DND-41 (cell line): ENCODE measurements around the gene SMAD9.

ENCODE experiments used
- ATAC-seq: fragments of 200-7000 bp; cut with Tn5 transposase; 3 replicates; pipeline ENCODE4 v1.9.1; 2021; ENCODE audit warnings: low read depth; ENCODE audit not compliant: insufficient read depth
- DNase-seq: peaks from one replicate; pipeline ENCODE4 v3.0.0-alpha.2; 2020
- H2AFZ ChIP-seq: 2 replicates; pipeline ENCODE4 v1.6.0; 2012; ENCODE audit warnings: low read depth, low read length
- H3K27ac ChIP-seq: 2 replicates; pipeline ENCODE4 v1.5.1; 2012; ENCODE audit warnings: low read length, inconsistent platforms
- H3K27me3 ChIP-seq: fragments of 200-600 bp; sonication (generic); 2 replicates; pipeline ENCODE4 v1.6.0; 2012; ENCODE audit warnings: low read length, mild to moderate bottlenecking, inconsistent platforms; ENCODE audit not compliant: insufficient read depth, poor library complexity
- H3K36me3 ChIP-seq: 2 replicates; pipeline ENCODE4 v1.5.1; 2012; ENCODE audit warnings: low read length, inconsistent platforms; ENCODE audit not compliant: insufficient read depth
- H3K4me1 ChIP-seq: 2 replicates; pipeline ENCODE4 v1.5.1; 2012; ENCODE audit warnings: mild to moderate bottlenecking, low read length; ENCODE audit not compliant: insufficient read depth
- H3K4me2 ChIP-seq: 2 replicates; pipeline ENCODE4 v1.6.0; 2012; ENCODE audit warnings: mild to moderate bottlenecking, moderate library complexity, low read length, inconsistent platforms; ENCODE audit not compliant: insufficient read depth
- H3K4me3 ChIP-seq, 2 experiments: fragments of 200-600 bp in 1 of 2; shearing (Covaris generic) in 1 of 2; 2 replicates each; pipeline ENCODE4 v1.5.1; 2012 to 2016; ENCODE audit warnings: inconsistent platforms in 2 of 2, low read length in 2 of 2, mild to moderate bottlenecking in 2 of 2, low read depth in 1 of 2, moderate library complexity in 1 of 2
- H3K79me2 ChIP-seq: 2 replicates; pipeline ENCODE4 v1.6.0; 2012; ENCODE audit warnings: low read length, inconsistent platforms; ENCODE audit not compliant: insufficient read depth
- H3K9ac ChIP-seq: 2 replicates; pipeline ENCODE4 v1.6.0; 2012; ENCODE audit warnings: low read depth, mild to moderate bottlenecking, inconsistent platforms, low read length, moderate library complexity
- H3K9me3 ChIP-seq: 2 replicates; pipeline ENCODE4 v1.5.1; 2012; ENCODE audit warnings: low read length, moderate library complexity, mild to moderate bottlenecking, inconsistent platforms; ENCODE audit not compliant: insufficient read depth, severe bottlenecking
- H4K20me1 ChIP-seq: 2 replicates; pipeline ENCODE4 v1.6.0; 2012; ENCODE audit warnings: low read length; ENCODE audit not compliant: insufficient read depth
- EZH2 ChIP-seq: IDR thresholded peaks from 3 replicates; pipeline ENCODE4 v1.6.1; 2012; ENCODE audit warnings: borderline replicate concordance, low read depth, mild to moderate bottlenecking, moderate library complexity, low read length, inconsistent platforms; ENCODE audit not compliant: severe bottlenecking
- TF ChIP-seq, protein P1 (sequence below): IDR thresholded peaks from 2 replicates; pipeline ENCODE4 v1.5.1; 2012; ENCODE audit warnings: borderline replicate concordance, low read length, moderate library complexity, mild to moderate bottlenecking; ENCODE audit not compliant: poor library complexity, severe bottlenecking; ENCODE audit errors: extremely low read depth

The SMAD9 gene

GRCh38 chr13:36915106-36915505 is 4.9 kb downstream of the SMAD9 start:
- H3K9me3 ChIP-seq = no peaks in the 10 kb centered on the region
- no peaks in the 10 kb centered on the region for H3K79me2 ChIP-seq
- no peak overlapping the region for H3K4me2 ChIP-seq
- H3K36me3 ChIP-seq = no peaks in the 10 kb centered on the region
- H3K4me1 ChIP-seq = no peaks in the 10 kb centered on the region
- no peak overlapping the region for H3K9ac ChIP-seq
- ATAC-seq (no peak), DNase-seq (no peak)
- H3K27ac ChIP-seq = no peak overlapping the region
- H2AFZ ChIP-seq = no peak overlapping the region
- H3K4me3 ChIP-seq = no peak overlapping the region
- H4K20me1 ChIP-seq = no peaks in the 10 kb centered on the region
- H3K27me3 ChIP-seq = peaks cover 4% of the 10 kb centered on the region
- TF ChIP-seq, protein P1, sequence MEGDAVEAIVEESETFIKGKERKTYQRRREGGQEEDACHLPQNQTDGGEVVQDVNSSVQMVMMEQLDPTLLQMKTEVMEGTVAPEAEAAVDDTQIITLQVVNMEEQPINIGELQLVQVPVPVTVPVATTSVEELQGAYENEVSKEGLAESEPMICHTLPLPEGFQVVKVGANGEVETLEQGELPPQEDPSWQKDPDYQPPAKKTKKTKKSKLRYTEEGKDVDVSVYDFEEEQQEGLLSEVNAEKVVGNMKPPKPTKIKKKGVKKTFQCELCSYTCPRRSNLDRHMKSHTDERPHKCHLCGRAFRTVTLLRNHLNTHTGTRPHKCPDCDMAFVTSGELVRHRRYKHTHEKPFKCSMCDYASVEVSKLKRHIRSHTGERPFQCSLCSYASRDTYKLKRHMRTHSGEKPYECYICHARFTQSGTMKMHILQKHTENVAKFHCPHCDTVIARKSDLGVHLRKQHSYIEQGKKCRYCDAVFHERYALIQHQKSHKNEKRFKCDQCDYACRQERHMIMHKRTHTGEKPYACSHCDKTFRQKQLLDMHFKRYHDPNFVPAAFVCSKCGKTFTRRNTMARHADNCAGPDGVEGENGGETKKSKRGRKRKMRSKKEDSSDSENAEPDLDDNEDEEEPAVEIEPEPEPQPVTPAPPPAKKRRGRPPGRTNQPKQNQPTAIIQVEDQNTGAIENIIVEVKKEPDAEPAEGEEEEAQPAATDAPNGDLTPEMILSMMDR = no peak
- TF ChIP-seq EZH2 = no peak

GRCh38 chr13:36914648-36915047 is 5.4 kb downstream of the SMAD9 start:
- Histone ChIP-seq H3K36me3 (no peaks in the 10 kb centered on the region), H3K4me3 (no peak overlapping the region), H4K20me1 (no peaks in the 10 kb centered on the region), H3K27ac (no peak overlapping the region), H3K27me3 (peaks cover 4% of the 10 kb centered on the region), H3K79me2 (no peaks in the 10 kb centered on the region), H3K9me3 (no peaks in the 10 kb centered on the region), H3K4me2 (no peak overlapping the region), H3K4me1 (no peaks in the 10 kb centered on the region), H2AFZ (no peak overlapping the region), H3K9ac (no peak overlapping the region)
- ATAC-seq (no peak), DNase-seq (no peak)
- TF ChIP-seq, protein P1 = no peak
- no peak for TF ChIP-seq EZH2

GRCh38 chr13:36913463-36913862 is 6.6 kb downstream of the SMAD9 start:
- H2AFZ ChIP-seq = no peak overlapping the region
- H3K36me3 ChIP-seq = no peaks in the 10 kb centered on the region
- H3K4me3 ChIP-seq = no peak overlapping the region
- no peak overlapping the region for H3K9ac ChIP-seq
- no peak for TF ChIP-seq EZH2
- TF ChIP-seq, protein P1 = no peak
- peaks cover 4% of the 10 kb centered on the region for H3K27me3 ChIP-seq
- H3K4me2 ChIP-seq = no peak overlapping the region
- H4K20me1 ChIP-seq = no peaks in the 10 kb centered on the region
- H3K79me2 ChIP-seq = no peaks in the 10 kb centered on the region
- no peak for DNase-seq
- H3K4me1 ChIP-seq = no peaks in the 10 kb centered on the region
- no peaks in the 10 kb centered on the region for H3K9me3 ChIP-seq
- no peak overlapping the region for H3K27ac ChIP-seq
- no peak for ATAC-seq

GRCh38 chr13:36912973-36913372 is 7.1 kb downstream of the SMAD9 start:
- H3K4me2 ChIP-seq = no peak overlapping the region
- H3K4me1 ChIP-seq = no peaks in the 10 kb centered on the region
- no peaks in the 10 kb centered on the region for H3K79me2 ChIP-seq
- no peaks in the 10 kb centered on the region for H3K9me3 ChIP-seq
- H2AFZ ChIP-seq = no peak overlapping the region
- no peaks in the 10 kb centered on the region for H3K36me3 ChIP-seq
- TF ChIP-seq EZH2 = no peak
- peaks cover 4% of the 10 kb centered on the region for H3K27me3 ChIP-seq
- no peak overlapping the region for H3K4me3 ChIP-seq
- no peak overlapping the region for H3K9ac ChIP-seq
- no peak overlapping the region for H3K27ac ChIP-seq
- ATAC-seq (no peak), DNase-seq (no peak)
- H4K20me1 ChIP-seq = no peaks in the 10 kb centered on the region
